Neural progenitor cell (in vitro differentiated cells): ENCODE data around the gene AKR1A1. TPM values are rescaled to one million over a fixed set of nuclear protein-coding genes. Genes with fewer than 3 reads are reported as not detected.

ENCODE experiments used
- DNase-seq: peaks from one replicate; pipeline ENCODE4 v3.0.0-alpha.2; 2016; ENCODE audit warnings: low spot score
- H2AFZ ChIP-seq: fragments of 200-600 bp; sonication (generic); replicated peaks from 2 replicates; pipeline ENCODE4 v1.6.1; 2016; ENCODE audit warnings: antibody characterized with exemption
- H3F3A ChIP-seq: fragments of 200-600 bp; sonication (generic); 2 replicates; pipeline ENCODE4 v1.6.1; 2016; ENCODE audit warnings: antibody characterized with exemption, low read depth
- H3K27ac ChIP-seq: fragments of 200-600 bp; sonication (generic); 2 replicates; pipeline ENCODE4 v1.5.1; 2016; ENCODE audit warnings: mild to moderate bottlenecking
- H3K27me3 ChIP-seq: fragments of 200-600 bp; sonication (generic); 2 replicates; pipeline ENCODE4 v1.6.1; 2016; ENCODE audit warnings: mild to moderate bottlenecking, moderate library complexity
- H3K36me3 ChIP-seq: fragments of 200-600 bp; sonication (generic); 2 replicates; pipeline ENCODE4 v1.5.1; 2016
- H3K4me1 ChIP-seq: fragments of 200-600 bp; sonication (generic); 2 replicates; pipeline ENCODE4 v1.6.1; 2016; ENCODE audit warnings: mixed run types
- H3K4me2 ChIP-seq: fragments of 200-600 bp; sonication (generic); 2 replicates; pipeline ENCODE4 v1.6.1; 2016
- H3K4me3 ChIP-seq: fragments of 200-600 bp; sonication (generic); 2 replicates; pipeline ENCODE4 v1.5.1; 2016
- H3K79me2 ChIP-seq: fragments of 200-600 bp; sonication (generic); 2 replicates; pipeline ENCODE4 v1.6.1; 2016; ENCODE audit warnings: low read depth
- H3K9ac ChIP-seq: fragments of 200-600 bp; sonication (generic); 2 replicates; pipeline ENCODE4 v1.6.1; 2016
- H3K9me3 ChIP-seq: fragments of 200-600 bp; sonication (generic); 2 replicates; pipeline ENCODE4 v1.5.1; 2016; ENCODE audit warnings: low read depth
- H4K20me1 ChIP-seq: fragments of 200-600 bp; sonication (generic); 2 replicates; pipeline ENCODE4 v1.6.1; 2016; ENCODE audit warnings: low read depth
- H3K27ac Mint-ChIP-seq: 3 replicates; pipeline ENCODE4 v1.8.0; 2021; ENCODE audit warnings: mixed read lengths
- H3K27me3 Mint-ChIP-seq: 2 replicates; pipeline ENCODE4 v1.8.0; 2022; ENCODE audit warnings: low read depth, mild to moderate bottlenecking, inconsistent platforms, moderate library complexity, mixed read lengths; ENCODE audit not compliant: insufficient read depth
- H3K36me3 Mint-ChIP-seq: 3 replicates; pipeline ENCODE4 v1.8.0; 2021; ENCODE audit warnings: mixed read lengths
- H3K4me1 Mint-ChIP-seq: 3 replicates; pipeline ENCODE4 v1.8.0; 2021; ENCODE audit warnings: mixed read lengths
- H3K4me3 Mint-ChIP-seq: 3 replicates; pipeline ENCODE4 v1.8.0; 2021; ENCODE audit warnings: mild to moderate bottlenecking, moderate library complexity, mixed read lengths
- H3K9me3 Mint-ChIP-seq: 3 replicates; pipeline ENCODE4 v1.8.0; 2020; ENCODE audit warnings: mixed read lengths
- EZH2 ChIP-seq: fragments of 200-600 bp; sonication (generic); IDR thresholded peaks from 2 replicates; pipeline ENCODE4 v1.6.1; 2017; ENCODE audit warnings: antibody characterized with exemption, mild to moderate bottlenecking, moderate library complexity
- EZH2phosphoT487 ChIP-seq: fragments of 200-600 bp; sonication (generic); IDR thresholded peaks from 2 replicates; pipeline ENCODE4 v1.6.1; 2017; ENCODE audit warnings: antibody characterized with exemption
- total RNA-seq: library from RNA; depleted of rRNA; stranded (reverse); fragments of >200 nt; gene quantifications from 2 replicates; pipeline ENCODE4 v1.2.3, GENCODE V29; 2015; ENCODE audit warnings: low replicate concordance
- TF ChIP-seq, protein P1 (sequence below): fragments of 200-600 bp; sonication (generic); IDR thresholded peaks from 2 replicates; pipeline ENCODE4 v1.5.1; 2017; ENCODE audit warnings: antibody characterized with exemption, mild to moderate bottlenecking

AKR1A1 gene
- total RNA-seq, 1 donor from 2014 or later = 129 TPM

DNA sequence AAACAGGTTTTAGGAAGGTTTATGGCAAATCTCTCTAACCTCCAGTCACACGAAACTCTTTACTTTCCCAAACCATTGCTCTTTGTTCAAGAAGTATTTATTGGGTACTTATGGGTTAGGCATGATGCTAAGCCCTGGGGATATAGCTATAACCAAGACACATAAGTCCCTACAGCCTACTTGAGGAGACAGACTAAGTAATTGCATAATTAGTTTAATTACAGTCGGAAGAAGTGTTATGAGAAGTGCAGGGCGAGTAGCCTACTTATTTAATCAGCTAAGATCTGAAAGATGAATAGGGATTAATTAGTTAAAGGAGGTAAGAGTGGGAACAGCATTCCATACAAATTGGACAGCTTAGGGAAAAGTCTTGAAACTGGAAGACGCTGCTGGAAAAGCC, 20.0 kb downstream of the AKR1A1 start:
- peaks cover 41% of the 10 kb centered on the region for H3F3A ChIP-seq
- H3K4me2 ChIP-seq = no peak overlapping the region
- peaks cover 10% of the 10 kb centered on the region for H4K20me1 ChIP-seq
- no peaks in the 10 kb centered on the region for H3K79me2 ChIP-seq
- H3K4me1 Mint-ChIP-seq = peaks cover 11% of the 10 kb centered on the region
- H3K4me3 ChIP-seq = no peak overlapping the region
- no peaks in the 10 kb centered on the region for H3K36me3 ChIP-seq
- no peaks in the 10 kb centered on the region for H3K9me3 ChIP-seq
- H2AFZ ChIP-seq = no peak overlapping the region
- H3K27me3 Mint-ChIP-seq = no peaks in the 10 kb centered on the region
- H3K9me3 Mint-ChIP-seq = no peaks in the 10 kb centered on the region
- H3K27ac ChIP-seq = no peak overlapping the region
- H3K9ac ChIP-seq = no peak overlapping the region
- peaks cover 13% of the 10 kb centered on the region for H3K4me1 ChIP-seq
- H3K4me3 Mint-ChIP-seq = no peak overlapping the region
- H3K27ac Mint-ChIP-seq = no peak overlapping the region
- peaks cover 21% of the 10 kb centered on the region for H3K36me3 Mint-ChIP-seq
- no peaks in the 10 kb centered on the region for H3K27me3 ChIP-seq
- no peak for TF ChIP-seq EZH2phosphoT487
- DNase-seq = no peak

DNA sequence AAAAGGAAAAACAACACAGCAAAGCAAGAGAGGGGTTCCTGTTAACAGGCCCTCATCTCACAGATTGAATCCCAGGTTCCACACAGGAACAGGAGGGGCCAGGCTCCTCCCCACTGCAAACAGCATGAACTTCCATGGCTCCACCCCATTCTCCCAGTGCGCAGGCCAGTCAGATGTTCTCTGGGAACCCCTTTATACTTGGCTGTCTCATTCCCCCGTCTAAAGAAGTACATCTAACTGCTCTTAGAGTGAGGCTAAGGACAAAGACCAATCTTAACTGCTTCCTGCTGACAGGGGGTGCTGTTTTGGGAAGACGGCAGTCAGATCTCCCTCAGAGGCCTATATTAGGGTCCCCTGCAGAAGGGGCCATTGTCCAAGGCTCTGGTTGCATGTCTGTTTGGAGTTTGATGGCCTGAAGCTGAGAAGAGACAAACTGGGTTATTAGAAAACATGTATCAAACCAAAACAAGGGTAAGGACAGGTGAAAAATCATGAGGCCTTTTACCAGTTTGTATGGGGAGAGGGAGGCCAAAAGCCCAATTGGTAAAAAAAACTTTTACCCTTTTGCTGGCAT, 22.7 kb downstream of the AKR1A1 start:
- TF ChIP-seq EZH2phosphoT487 = no peak
- TF ChIP-seq, protein P1, sequence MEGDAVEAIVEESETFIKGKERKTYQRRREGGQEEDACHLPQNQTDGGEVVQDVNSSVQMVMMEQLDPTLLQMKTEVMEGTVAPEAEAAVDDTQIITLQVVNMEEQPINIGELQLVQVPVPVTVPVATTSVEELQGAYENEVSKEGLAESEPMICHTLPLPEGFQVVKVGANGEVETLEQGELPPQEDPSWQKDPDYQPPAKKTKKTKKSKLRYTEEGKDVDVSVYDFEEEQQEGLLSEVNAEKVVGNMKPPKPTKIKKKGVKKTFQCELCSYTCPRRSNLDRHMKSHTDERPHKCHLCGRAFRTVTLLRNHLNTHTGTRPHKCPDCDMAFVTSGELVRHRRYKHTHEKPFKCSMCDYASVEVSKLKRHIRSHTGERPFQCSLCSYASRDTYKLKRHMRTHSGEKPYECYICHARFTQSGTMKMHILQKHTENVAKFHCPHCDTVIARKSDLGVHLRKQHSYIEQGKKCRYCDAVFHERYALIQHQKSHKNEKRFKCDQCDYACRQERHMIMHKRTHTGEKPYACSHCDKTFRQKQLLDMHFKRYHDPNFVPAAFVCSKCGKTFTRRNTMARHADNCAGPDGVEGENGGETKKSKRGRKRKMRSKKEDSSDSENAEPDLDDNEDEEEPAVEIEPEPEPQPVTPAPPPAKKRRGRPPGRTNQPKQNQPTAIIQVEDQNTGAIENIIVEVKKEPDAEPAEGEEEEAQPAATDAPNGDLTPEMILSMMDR = no peak
- no peak for TF ChIP-seq EZH2

DNA sequence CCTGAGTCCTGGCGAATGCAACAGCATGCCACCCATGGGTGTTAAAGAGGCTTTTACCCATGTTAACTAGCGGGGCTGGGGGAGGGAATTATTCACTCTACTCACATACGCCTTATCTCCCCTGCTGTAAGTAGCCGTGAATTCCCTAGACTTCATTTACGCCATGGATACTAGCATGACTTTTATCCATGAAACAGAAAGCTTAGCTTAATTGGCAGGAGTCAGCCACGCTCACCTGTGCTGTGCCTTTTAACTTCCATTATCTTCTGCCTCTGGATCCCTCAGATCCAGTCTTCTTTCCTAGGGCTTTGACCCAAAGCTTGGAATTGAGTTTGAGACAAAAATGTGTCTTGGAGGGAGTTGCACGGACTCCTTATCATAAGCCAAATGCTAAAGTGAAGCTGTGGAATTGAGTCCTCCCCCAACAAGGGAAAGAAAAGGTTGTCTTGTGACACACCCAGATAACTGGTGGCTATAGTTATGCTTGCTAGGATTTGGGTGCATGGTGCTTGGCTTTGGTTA, 23.5 kb downstream of the AKR1A1 start:
- H3K4me3 Mint-ChIP-seq = no peak overlapping the region
- H3K27ac ChIP-seq = no peak overlapping the region

More for the DNA sequence above, 22.7 kb downstream of the AKR1A1 start:
- Histone ChIP-seq H3K79me2 (no peaks in the 10 kb centered on the region), H3K36me3 (no peaks in the 10 kb centered on the region), H3K27ac (peak overlapping the region; percentile 29), H3K4me3 (no peak overlapping the region), H3K4me1 (peaks cover 13% of the 10 kb centered on the region), H3K27me3 (no peaks in the 10 kb centered on the region), H3K9me3 (no peaks in the 10 kb centered on the region), H3K4me2 (peak overlapping the region; percentile 62), H3K9ac (peak overlapping the region; percentile 47), H2AFZ (peak overlapping the region; percentile 85), H4K20me1 (peaks cover 10% of the 10 kb centered on the region), H3F3A (peaks cover 41% of the 10 kb centered on the region)
- Mint-ChIP-seq H3K27me3 (no peaks in the 10 kb centered on the region), H3K27ac (no peak overlapping the region), H3K36me3 (peaks cover 10% of the 10 kb centered on the region), H3K4me3 (no peak overlapping the region), H3K9me3 (no peaks in the 10 kb centered on the region), H3K4me1 (peaks cover 14% of the 10 kb centered on the region)
- peak; percentile 40 for DNase-seq

More for the DNA sequence above, 23.5 kb downstream of the AKR1A1 start:
- DNase-seq = no peak
- Mint-ChIP-seq H3K9me3 (no peaks in the 10 kb centered on the region), H3K4me1 (peaks cover 14% of the 10 kb centered on the region), H3K27me3 (no peaks in the 10 kb centered on the region), H3K36me3 (peaks cover 5% of the 10 kb centered on the region), H3K27ac (no peak overlapping the region)
- Histone ChIP-seq H3K4me3 (no peak overlapping the region), H3K36me3 (no peaks in the 10 kb centered on the region), H3K79me2 (no peaks in the 10 kb centered on the region), H3K27me3 (no peaks in the 10 kb centered on the region), H2AFZ (no peak overlapping the region), H3K4me2 (peak overlapping the region; percentile 4), H4K20me1 (peaks cover 10% of the 10 kb centered on the region), H3F3A (peaks cover 37% of the 10 kb centered on the region), H3K4me1 (peaks cover 13% of the 10 kb centered on the region), H3K9ac (no peak overlapping the region), H3K9me3 (no peaks in the 10 kb centered on the region)
- TF ChIP-seq EZH2 (no peak), EZH2phosphoT487 (no peak)
- TF ChIP-seq, protein P1 = no peak
